A549 (cell line): ENCODE measurements around the gene KSR2.

ENCODE experiments used
- EP300 ChIP-seq, 2 experiments: fragments of >200 bp; sonication (Bioruptor Twin); formaldehyde crosslinking; IDR thresholded peaks; 2 replicates in 1 of 2; 3 replicates in 1 of 2; pipeline ENCODE4 v1.6.1; 2016 to 2017
- ESRRA ChIP-seq: fragments of 150-350 bp; IDR thresholded peaks from 2 replicates; pipeline ENCODE4 v1.6.1; 2014; ENCODE audit warnings: mild to moderate bottlenecking, low read length, borderline replicate concordance
- JUN ChIP-seq, 2 experiments: fragments of >200 bp; sonication (Bioruptor Twin); formaldehyde crosslinking; IDR thresholded peaks; 2 replicates in 1 of 2; 3 replicates in 1 of 2; pipeline ENCODE4 v1.6.1; 2016 to 2017
- KDM5A ChIP-seq: fragments of 200-600 bp; sonication (generic); IDR thresholded peaks from 2 replicates; pipeline ENCODE4 v1.6.1; 2016; ENCODE audit warnings: antibody characterized with exemption, mild to moderate bottlenecking

DNA sequence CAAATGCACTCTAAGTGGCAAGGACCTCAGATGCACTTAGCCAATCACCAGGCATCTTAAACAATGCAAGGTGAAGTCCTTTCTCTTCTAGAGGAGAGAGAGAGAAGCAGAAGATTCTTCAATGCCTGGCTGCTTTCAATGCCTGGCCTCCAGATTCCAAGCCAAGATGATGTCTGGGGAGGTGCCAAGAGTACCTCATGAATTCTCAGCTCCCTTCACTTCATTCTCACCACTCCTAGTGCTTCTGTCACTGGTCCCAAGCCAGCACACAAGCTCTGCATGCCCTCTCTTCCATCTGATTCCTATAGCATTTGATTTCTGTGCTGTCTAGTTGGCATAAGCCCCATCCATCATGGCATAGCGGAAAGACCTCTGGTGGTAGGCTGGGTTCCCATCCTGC is 225.0 kb downstream of the KSR2 start:
- TF ChIP-seq KDM5A (no peak), ESRRA (no peak), JUN (IDR thresholded peaks at IDR 0.05) (no peak), EP300 (IDR thresholded peaks at IDR 0.05) (no peak)
